Psoas muscle (tissue), 8 donors: ENCODE measurements around the gene PHGDH. TPM values are rescaled to one million over a fixed set of nuclear protein-coding genes. Genes with fewer than 3 reads are reported as not detected.

Source experiments
- ATAC-seq, 4 donors: fragments of 200-7000 bp; cut with Tn5 transposase; one replicate each; pipeline ENCODE4 v1.9.1; 2020; ENCODE audit warnings: moderate library complexity in 3 of 4, mild to moderate bottlenecking in 2 of 4
- DNase-seq, 2 donors: peaks; one replicate each; pipeline ENCODE4 v3.0.0-alpha.2; 2020
- H3K27ac ChIP-seq: fragments of 200-600 bp; one replicate; pipeline ENCODE4 v1.8.0; 2022
- H3K27me3 ChIP-seq, 3 donors: fragments of 200-600 bp in 1 of 3; one replicate each; pipeline versions ENCODE4 v1.6.1 to v1.8.0; 2013 to 2022; ENCODE audit warnings: low read length in 2 of 3, mild to moderate bottlenecking in 2 of 3, moderate library complexity in 1 of 3; ENCODE audit not compliant: insufficient read depth in 3 of 3
- H3K36me3 ChIP-seq, 2 donors: fragments of 200-600 bp in 1 of 2; one replicate each; pipeline versions ENCODE4 v1.6.1 to v1.8.0; 2013 to 2022; ENCODE audit warnings: low read depth in 1 of 2, mild to moderate bottlenecking in 1 of 2, moderate library complexity in 1 of 2; ENCODE audit not compliant: insufficient read depth in 1 of 2
- H3K4me1 ChIP-seq: fragments of 200-600 bp; one replicate; pipeline ENCODE4 v1.8.0; 2022
- H3K4me3 ChIP-seq: fragments of 200-600 bp; one replicate; pipeline ENCODE4 v1.8.0; 2022; ENCODE audit warnings: mild to moderate bottlenecking
- H3K9me3 ChIP-seq: fragments of 200-600 bp; one replicate; pipeline ENCODE4 v1.8.0; 2022
- CTCF ChIP-seq: fragments of 200-600 bp; IDR thresholded peaks from one replicate; pipeline ENCODE4 v1.8.0; 2022; ENCODE audit warnings: antibody characterized with exemption
- WGBS, 3 donors: extraction: QIAGEN DNeasy Blood & Tissue Kit; methylation state at CpG; one replicate each; pipeline versions ENCODE4 v1.1.6 to v1.1.7; 2013; 5-methylcytosine and 5-hydroxymethylcytosine counted together
- intact Hi-C, 2 donors: fragments of 100-400 bp; cut with DNase I; formaldehyde crosslinking; loops; one replicate each; pipeline versions ENCODE4 v1.11.0 to v1.14.2; 2022
- polyA plus RNA-seq, 3 donors: library from polyadenylated mRNA; stranded (reverse); fragments of 200-250 nt; gene quantifications; one replicate each; pipeline ENCODE4 v1.2.3, GENCODE V29; 2013
- total RNA-seq, 4 donors: library from RNA; stranded (reverse); fragmentation: NEBNext Ultra II Directional in 2 of 4; extraction: Animal tissue kit (Norgen Biotek cat#: 25700) in 2 of 4; gene quantifications; one replicate each; pipeline versions ENCODE4 v1.2.1 to v1.2.4, GENCODE V29; 2021 to 2023
- donor health status: healthy with polysubstance abuse.
- donor health status: DM: no; HTN: no; CAD: no; lungs with moderate emphysema.
- donor health status: Bipolar disorder and iron deficiency.
- donor health status: healthy.
- donor health status: DM: yes; HTN: yes; CAD: no.
- donor health status: DM: no; HTN: no; CAD: no.
- donor health status: DM: no; HTN: no; CAD: no.
- donor health status: DM: yes; HTN: yes; CAD: no.

Gene PHGDH
- total and polyA plus RNA-seq, 7 donors = 1.3 to 5.1 (median 2.7) TPM

- DNase-seq (peak; percentile 55 to 63), ATAC-seq (peak; percentile 83 to 91 (median 85))
- Histone ChIP-seq H3K27ac (no peak overlapping the region), H3K4me1 (no peaks in the 10 kb centered on the region), H3K4me3 (peak overlapping the region; percentile 52), H3K36me3 (no peaks in the 10 kb centered on the region), H3K27me3 (no peaks in the 10 kb centered on the region), H3K9me3 (no peaks in the 10 kb centered on the region)
- intact Hi-C loops = loop anchor here (1.0 to 2.0 kb wide), 2 partner anchors 64 to 65 kb away; no protein-coding TSS in a partner anchor
- 15 to 24% (median 19%) methylated on average over 16 of the region's 16 CpGs for WGBS, 3 donors
- peak; percentile 91 for TF ChIP-seq CTCF
Measured at GRCh38 chr1:119675349-119676345, 36.1 kb upstream of the PHGDH start.

- ATAC-seq (peak; percentile 52 to 62 (median 58)), DNase-seq (peak; percentile 58 to 72)
- WGBS, 3 donors = 62 to 79% (median 74%) methylated on average over 6 to 8 of the region's 8 CpGs
- H3K4me3 ChIP-seq = no peak overlapping the region
- intact Hi-C loops = no loop called here
- H3K4me1 ChIP-seq = no peaks in the 10 kb centered on the region
- H3K36me3 ChIP-seq = no peaks in the 10 kb centered on the region
- no peaks in the 10 kb centered on the region for H3K27me3 ChIP-seq
- no peak overlapping the region for H3K27ac ChIP-seq
- H3K9me3 ChIP-seq = no peaks in the 10 kb centered on the region
- no peak for TF ChIP-seq CTCF
Measured at GRCh38 chr1:119676571-119677206, 35.0 kb upstream of the PHGDH start.

- H3K27ac ChIP-seq = no peak overlapping the region
- no peaks in the 10 kb centered on the region for H3K27me3 ChIP-seq
- 94 to 100% (median 98%) methylated on average over 1 of the region's 1 CpG for WGBS, 3 donors
- no peaks in the 10 kb centered on the region for H3K4me1 ChIP-seq
- no peak overlapping the region for H3K4me3 ChIP-seq
- no peak for DNase-seq
- no peak for ATAC-seq
- no peaks in the 10 kb centered on the region for H3K9me3 ChIP-seq
- intact Hi-C loops = no loop called here
- no peaks in the 10 kb centered on the region for H3K36me3 ChIP-seq
- no peak for TF ChIP-seq CTCF
Measured at GRCh38 chr1:119679223-119679622, 32.5 kb upstream of the PHGDH start.

- ATAC-seq = no peak
- TF ChIP-seq CTCF = no peak
- H3K4me1 ChIP-seq = no peaks in the 10 kb centered on the region
- 93 to 97% (median 96%) methylated on average over 3 of the region's 3 CpGs for WGBS, 3 donors
- H3K27ac ChIP-seq = no peak overlapping the region
- no peak for DNase-seq
- no peaks in the 10 kb centered on the region for H3K27me3 ChIP-seq
- H3K4me3 ChIP-seq = no peak overlapping the region
- H3K9me3 ChIP-seq = no peaks in the 10 kb centered on the region
- intact Hi-C loops = no loop called here
- no peaks in the 10 kb centered on the region for H3K36me3 ChIP-seq
Measured at GRCh38 chr1:119680193-119680592, 31.5 kb upstream of the PHGDH start.
